MM.1S (cell line): ENCODE measurements around the gene IYD.

Experiments used
- CTCF ChIP-seq: fragments of 300-600 bp; sonication (generic); IDR thresholded peaks from 2 replicates; pipeline ENCODE4 v1.5.1; 2016; ENCODE audit warnings: antibody characterized with exemption, low read length, mixed read lengths
- EZH2phosphoT487 ChIP-seq: fragments of 300-600 bp; sonication (generic); IDR thresholded peaks from 2 replicates; pipeline ENCODE4 v1.6.1; 2018; ENCODE audit warnings: antibody characterized with exemption, low read length

DNA sequence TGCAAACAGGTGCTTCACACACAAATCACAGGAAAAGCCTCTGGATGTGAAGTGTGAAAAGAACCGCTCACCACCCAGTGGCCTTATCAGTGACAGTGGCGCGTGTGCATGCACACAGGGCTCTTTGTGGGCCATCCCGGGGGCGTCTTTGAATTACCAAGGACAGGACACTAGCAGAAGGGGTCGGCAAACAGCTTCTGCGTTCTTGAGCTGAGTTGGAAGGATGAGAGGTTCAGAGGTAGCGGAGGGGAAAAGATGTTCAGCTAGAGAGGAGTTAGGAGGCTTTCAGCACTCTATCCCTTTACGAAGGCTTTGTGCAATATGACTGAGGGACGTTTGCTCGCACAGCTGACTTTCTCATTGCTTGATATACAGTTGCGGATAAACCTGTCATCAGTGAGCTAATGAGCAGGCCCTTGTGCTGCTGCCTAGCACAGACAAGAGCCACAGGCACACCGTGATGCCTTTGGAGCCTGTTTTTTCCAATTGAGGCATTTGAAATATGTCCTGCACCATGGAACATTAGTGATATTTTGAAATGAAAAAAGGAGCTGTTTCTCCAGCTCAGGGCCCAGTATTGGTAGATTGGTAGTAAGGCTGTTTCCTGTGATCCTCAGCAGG lies 83.1 kb downstream of the IYD start:
- TF ChIP-seq CTCF (no peak), EZH2phosphoT487 (no peak)
